ENCODE data around the gene GNA12. TPM values are rescaled to one million over a fixed set of nuclear protein-coding genes. Genes with fewer than 3 reads are reported as not detected.
A peak's percentile ranks its signal among the peaks of the same experiment; 100 is the strongest.
"Not testable (repeated sequence)": the region's sequence is repeated elsewhere in the genome, so short reads cannot be mapped to it uniquely, and the experiment has no call there.

Gene GNA12
- total RNA-seq, 4 donors from 2014 or later: 22.5 to 63.2 (median 35.1) TPM

DNA sequence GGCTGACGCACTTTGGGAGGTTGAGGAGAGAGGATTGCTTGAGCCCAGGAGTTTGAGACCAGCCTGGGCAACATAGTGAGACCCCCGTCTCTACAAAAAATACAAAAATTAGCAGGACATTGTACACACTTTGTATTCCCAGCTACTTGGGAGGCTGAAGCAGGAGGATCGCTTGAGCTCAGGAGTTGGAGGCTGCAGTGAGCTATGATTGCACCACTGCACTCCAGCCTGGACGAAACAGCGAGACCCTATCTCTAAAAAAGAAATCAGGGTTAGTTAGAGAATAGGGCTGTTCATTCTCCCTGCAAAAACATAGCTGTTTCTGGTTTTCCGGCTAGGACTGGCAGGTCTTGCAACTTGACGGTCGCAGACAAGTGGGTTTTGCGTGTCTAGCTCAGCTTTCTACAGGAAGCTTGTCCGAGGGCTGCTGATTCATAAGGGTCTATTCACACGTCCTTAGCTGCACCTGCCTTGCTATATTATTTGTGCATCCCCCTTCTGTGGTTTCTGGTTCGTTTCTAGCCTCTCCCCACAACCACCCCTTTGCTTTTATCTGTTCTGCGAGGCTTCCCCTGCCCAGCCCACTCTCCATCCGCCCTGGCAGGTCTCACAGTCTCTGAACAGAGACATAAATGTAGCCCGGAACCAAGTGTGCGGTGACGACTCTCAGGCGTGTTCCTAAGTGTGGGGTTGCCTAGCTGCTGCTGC lies 145.4 kb downstream of the GNA12 start:
- Histone ChIP-seq H3K27me3 (peaks cover 6% of the 10 kb centered on the region), H3K9me3 (no peaks in the 10 kb centered on the region), H3K4me1 (no peaks in the 10 kb centered on the region), H3K27ac (no peak overlapping the region), H3K36me3 (no peaks in the 10 kb centered on the region), H3K4me3 (no peak overlapping the region)
- no peak for ATAC-seq
- 59 to 67% methylated on average over 11 to 12 of the region's 18 CpGs for WGBS, 2 donors (ENCODE audit: low coverage in 1 of 2)
- TF ChIP-seq POLR2AphosphoS5 (IDR thresholded peaks at IDR 0.05): no peak
- TF ChIP-seq EP300 (IDR thresholded peaks at IDR 0.05): no peak
- TF ChIP-seq POLR2A (IDR thresholded peaks at IDR 0.05): no peak
- TF ChIP-seq, protein P1, sequence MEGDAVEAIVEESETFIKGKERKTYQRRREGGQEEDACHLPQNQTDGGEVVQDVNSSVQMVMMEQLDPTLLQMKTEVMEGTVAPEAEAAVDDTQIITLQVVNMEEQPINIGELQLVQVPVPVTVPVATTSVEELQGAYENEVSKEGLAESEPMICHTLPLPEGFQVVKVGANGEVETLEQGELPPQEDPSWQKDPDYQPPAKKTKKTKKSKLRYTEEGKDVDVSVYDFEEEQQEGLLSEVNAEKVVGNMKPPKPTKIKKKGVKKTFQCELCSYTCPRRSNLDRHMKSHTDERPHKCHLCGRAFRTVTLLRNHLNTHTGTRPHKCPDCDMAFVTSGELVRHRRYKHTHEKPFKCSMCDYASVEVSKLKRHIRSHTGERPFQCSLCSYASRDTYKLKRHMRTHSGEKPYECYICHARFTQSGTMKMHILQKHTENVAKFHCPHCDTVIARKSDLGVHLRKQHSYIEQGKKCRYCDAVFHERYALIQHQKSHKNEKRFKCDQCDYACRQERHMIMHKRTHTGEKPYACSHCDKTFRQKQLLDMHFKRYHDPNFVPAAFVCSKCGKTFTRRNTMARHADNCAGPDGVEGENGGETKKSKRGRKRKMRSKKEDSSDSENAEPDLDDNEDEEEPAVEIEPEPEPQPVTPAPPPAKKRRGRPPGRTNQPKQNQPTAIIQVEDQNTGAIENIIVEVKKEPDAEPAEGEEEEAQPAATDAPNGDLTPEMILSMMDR (IDR thresholded peaks at IDR 0.05): no peak

DNA sequence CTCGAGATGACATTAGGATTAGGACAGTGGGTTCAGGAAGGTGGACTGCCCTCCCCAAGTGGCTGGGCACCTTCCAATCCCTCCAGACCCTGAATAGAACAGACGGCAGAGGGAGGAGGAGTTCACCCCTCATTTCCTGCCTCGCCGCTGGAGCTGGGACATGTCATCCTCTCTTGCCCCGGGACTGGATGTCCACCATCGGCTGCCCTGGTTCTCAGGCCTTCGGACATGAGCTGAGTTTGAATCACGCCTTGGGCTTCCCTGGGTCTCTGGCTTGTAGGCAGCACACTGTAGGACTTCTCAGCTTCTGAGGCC lies 150.0 kb downstream of the GNA12 start:
- H3K9me3 ChIP-seq, H3K4me3 ChIP-seq, H3K27me3 ChIP-seq, ATAC-seq, H3K36me3 ChIP-seq, H3K4me1 ChIP-seq, H3K27ac ChIP-seq: not testable (repeated sequence)
- WGBS, 2 donors (ENCODE audit: low coverage in 1 of 2): 80% methylated on average over 1 of the region's 8 CpGs; no CpG with 5 or more reads in 1 of the 2 donors

DNA sequence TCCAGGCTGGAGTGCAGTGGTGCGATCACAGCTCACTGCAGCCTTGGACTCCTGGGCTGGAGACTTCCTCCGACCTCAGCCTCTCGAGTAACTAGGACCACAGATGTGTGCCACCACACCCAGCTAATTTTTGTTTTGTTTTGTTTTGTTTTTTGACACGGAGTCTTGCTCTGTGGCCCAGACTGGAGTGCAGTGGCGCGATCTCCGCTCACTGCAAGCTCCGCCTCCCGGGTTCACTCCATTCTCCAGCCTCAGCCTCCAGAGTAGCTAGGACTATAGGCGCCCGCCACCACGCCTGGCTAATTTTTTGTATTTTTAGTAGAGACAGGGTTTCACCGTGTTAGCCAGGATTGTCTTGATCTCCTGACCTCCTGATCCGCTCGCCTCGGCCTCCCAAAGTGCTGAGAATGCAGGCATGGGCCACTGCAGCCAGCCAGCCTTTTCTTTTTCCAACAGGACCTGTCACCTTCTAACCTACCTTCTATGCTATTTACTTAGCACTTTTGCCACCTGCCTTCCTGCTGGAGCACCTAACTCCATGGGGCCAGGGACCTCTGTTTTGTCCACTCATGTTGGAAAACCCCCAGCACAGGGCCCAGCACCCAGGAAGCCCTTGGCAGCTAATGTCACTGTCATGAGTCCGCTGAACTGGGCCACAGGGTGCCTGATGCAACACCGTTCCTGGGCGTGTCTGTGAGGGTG lies 150.5 kb downstream of the GNA12 start:
- H3K27me3 ChIP-seq: peaks cover 13% of the 10 kb centered on the region
- ATAC-seq, H3K36me3 ChIP-seq, H3K4me1 ChIP-seq, H3K27ac ChIP-seq, H3K4me3 ChIP-seq, H3K9me3 ChIP-seq: not testable (repeated sequence)
- WGBS, 2 donors (ENCODE audit: low coverage in 1 of 2): 70 to 88% methylated on average over 4 to 16 of the region's 19 CpGs

DNA sequence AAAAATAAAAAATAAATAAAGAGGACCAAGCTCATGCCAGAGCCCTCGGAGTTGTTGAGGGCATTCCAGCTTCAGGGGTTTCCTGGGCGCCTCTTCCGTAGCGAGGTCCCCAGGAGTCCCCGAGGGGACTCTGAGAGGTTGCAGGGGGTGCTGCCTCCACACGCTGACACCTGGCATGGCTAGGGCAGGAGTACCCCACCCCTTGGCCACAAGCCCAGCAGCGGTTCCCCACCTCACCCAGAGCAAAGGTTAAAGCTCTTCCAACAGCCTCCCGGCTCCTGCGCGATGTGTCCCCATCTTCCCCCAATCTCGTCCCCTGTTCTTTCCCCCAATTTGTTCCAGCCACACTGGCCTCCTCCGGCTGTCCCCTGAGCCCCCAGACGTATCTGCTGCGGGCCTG lies 151.6 kb downstream of the GNA12 start:
- WGBS, 2 donors (ENCODE audit: low coverage in 1 of 2): 60 to 89% methylated on average over 2 to 8 of the region's 14 CpGs
- TF ChIP-seq POLR2AphosphoS5 (IDR thresholded peaks at IDR 0.05) (no peak), POLR2A (IDR thresholded peaks at IDR 0.05) (no peak), EP300 (IDR thresholded peaks at IDR 0.05) (no peak)
- TF ChIP-seq, protein P1 (IDR thresholded peaks at IDR 0.05): no peak
- no peaks in the 10 kb centered on the region for H3K9me3 ChIP-seq
- no peak overlapping the region for H3K27ac ChIP-seq
- no peak for ATAC-seq
- peaks cover 23% of the 10 kb centered on the region for H3K27me3 ChIP-seq
- H3K4me1 ChIP-seq: peaks cover 0 to 18% (median 8%) of the 10 kb centered on the region in 3 donors
- no peaks in the 10 kb centered on the region for H3K36me3 ChIP-seq
- no peak overlapping the region for H3K4me3 ChIP-seq

DNA sequence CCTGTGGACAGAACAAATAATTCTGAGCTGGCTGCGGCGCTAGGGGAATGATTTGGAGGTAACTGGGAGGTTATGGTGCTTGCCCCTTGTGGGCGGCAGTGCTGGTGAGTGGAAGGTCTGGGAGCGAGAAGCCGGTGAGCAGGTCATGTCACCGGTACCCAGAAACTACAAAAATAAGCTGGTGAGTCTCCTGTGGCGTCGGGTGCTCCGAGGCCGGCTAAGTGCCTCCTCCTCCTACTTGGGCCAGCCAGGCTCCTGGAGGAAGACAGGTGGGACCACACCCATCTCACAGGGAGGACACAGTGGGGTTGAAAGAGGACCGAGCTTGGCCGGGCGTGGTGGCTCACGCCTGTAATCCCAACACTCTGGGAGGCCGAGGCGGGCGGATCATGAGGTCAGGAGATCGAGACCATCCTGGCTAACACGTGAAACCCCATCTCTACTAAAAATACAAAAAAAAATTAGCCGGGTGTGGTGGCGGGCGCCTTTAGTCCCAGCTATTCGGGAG lies 152.1 kb downstream of the GNA12 start:
- Histone ChIP-seq H3K4me1 (peaks cover 0 to 23% (median 11%) of the 10 kb centered on the region in 3 donors), H3K27me3 (peaks cover 29% of the 10 kb centered on the region)
- H3K27ac ChIP-seq, ATAC-seq, H3K4me3 ChIP-seq, H3K36me3 ChIP-seq, H3K9me3 ChIP-seq: not testable (repeated sequence)
- 96 to 100% methylated on average over 1 to 3 of the region's 23 CpGs for WGBS, 2 donors (ENCODE audit: low coverage in 1 of 2)

DNA sequence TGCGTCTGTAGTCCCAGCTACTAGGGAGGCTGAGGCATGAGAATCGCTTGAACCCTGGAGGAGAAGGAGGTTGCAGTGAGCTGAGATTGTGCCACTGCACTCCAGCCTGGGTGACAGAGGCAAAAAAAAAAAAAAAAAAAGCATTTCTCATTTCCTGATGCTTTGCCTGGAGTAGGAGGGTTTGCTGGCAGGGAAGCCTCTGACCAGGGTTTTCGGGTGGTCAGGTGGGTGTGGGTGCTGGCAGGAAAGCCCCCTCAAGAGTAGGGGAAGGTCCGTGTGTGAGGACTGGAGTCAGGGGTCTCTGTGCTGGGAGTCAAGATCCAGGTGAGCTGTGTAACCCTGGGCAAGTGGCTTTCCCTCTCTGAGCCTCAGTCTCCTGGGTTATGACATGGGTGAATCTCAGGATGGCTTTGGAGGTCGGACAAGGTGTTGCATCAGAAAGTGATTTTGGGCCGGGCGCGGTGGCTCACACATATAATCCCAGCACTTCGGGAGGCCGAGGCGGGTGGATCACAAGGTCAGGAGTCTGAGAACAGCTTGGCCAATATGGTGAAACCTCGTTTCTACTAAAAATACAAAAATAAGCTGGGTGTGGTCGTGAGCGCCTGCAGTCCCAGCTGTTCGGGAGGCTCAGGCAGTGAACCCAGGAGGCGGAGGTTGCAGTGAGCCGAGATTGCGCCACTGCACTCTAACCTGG lies 152.9 kb downstream of the GNA12 start:
- WGBS, 2 donors (ENCODE audit: low coverage in 1 of 2): 64% methylated on average over 8 of the region's 18 CpGs; no CpG with 5 or more reads in 1 of the 2 donors
- ATAC-seq: peak; percentile 74
- Histone ChIP-seq H3K27ac (no peak overlapping the region), H3K4me3 (no peak overlapping the region), H3K27me3 (peaks cover 37% of the 10 kb centered on the region), H3K36me3 (no peaks in the 10 kb centered on the region), H3K9me3 (no peaks in the 10 kb centered on the region), H3K4me1 (peaks cover 0 to 23% (median 11%) of the 10 kb centered on the region in 3 donors)
- TF ChIP-seq, protein P1 (IDR thresholded peaks at IDR 0.05): no peak
- TF ChIP-seq POLR2A (IDR thresholded peaks at IDR 0.05) (no peak), POLR2AphosphoS5 (IDR thresholded peaks at IDR 0.05) (no peak), EP300 (IDR thresholded peaks at IDR 0.05) (no peak)

Data from gastroesophageal sphincter (tissue), 4 donors.